Smooth muscle cell of the pulmonary artery (primary cell): ENCODE results near the gene TACR3. TPM values are rescaled to one million over a fixed set of nuclear protein-coding genes. Genes with fewer than 3 reads are reported as not detected.

Source experiments
- total RNA-seq: library from RNA; depleted of rRNA; stranded (reverse); fragments of >200 nt; gene quantifications from 2 replicates; pipeline ENCODE4 v1.2.3, GENCODE V29; 2014

Gene TACR3
- total RNA-seq, result not detected in 2 replicates

GRCh38 chr4:103719830-103720207 lies at the start of gene TACR3:
Gene TACR3 (minus strand): TSS chr4:103719985. CDS start chr4:103719675, 310 bp downstream.

